Activated CD8-positive, alpha-beta memory T cell treated with anti-CD3 and anti-CD28 coated beads, Interleukin-2, amount 10 ng/mL, durations not matched to agents 7 days and 5 days (primary cell): ENCODE data around the gene CYP4F2. TPM values are rescaled to one million over a fixed set of nuclear protein-coding genes. Genes with fewer than 3 reads are reported as not detected.
"Not testable (repeated sequence)": the region's sequence is repeated elsewhere in the genome, so short reads cannot be mapped to it uniquely, and the experiment has no call there.

ENCODE experiments used
- ATAC-seq: fragments of 150-1000 bp; cut with Tn5 transposase; one replicate; pipeline ENCODE4 v1.10.0; 2021; ENCODE audit warnings: moderate library complexity
- CTCF ChIA-PET: fragments of 350-600 bp; sonication (Branson Sonifier 250); formaldehyde crosslinking; loops from one replicate; lab custom pipeline; 2021; ENCODE audit warnings: antibody characterized with exemption; lab: Charles Lee
- DNase-seq: peaks from one replicate; pipeline ENCODE4 v3.0.0-alpha.2; 2020
- H3K27ac Mint-ChIP-seq: one replicate; pipeline ENCODE4 v1.8.0; 2021; ENCODE audit warnings: mild to moderate bottlenecking, mixed read lengths
- H3K27me3 Mint-ChIP-seq: one replicate; pipeline ENCODE4 v1.8.0; 2021; ENCODE audit warnings: mixed read lengths
- H3K36me3 Mint-ChIP-seq: one replicate; pipeline ENCODE4 v1.8.0; 2021; ENCODE audit warnings: mild to moderate bottlenecking, mixed read lengths
- H3K4me1 Mint-ChIP-seq: one replicate; pipeline ENCODE4 v1.8.0; 2021; ENCODE audit warnings: mixed read lengths
- H3K4me3 Mint-ChIP-seq: one replicate; pipeline ENCODE4 v1.8.0; 2021; ENCODE audit warnings: mild to moderate bottlenecking, moderate library complexity, mixed read lengths
- H3K9me3 Mint-ChIP-seq: one replicate; pipeline ENCODE4 v1.8.0; 2022; ENCODE audit warnings: low read depth, mixed read lengths
- total RNA-seq, 2 experiments: library from RNA; stranded (reverse); gene quantifications; one replicate each; pipeline ENCODE4 v1.2.3, GENCODE V29; 2021

The CYP4F2 gene
- total RNA-seq, 2 experiments from 2014 or later, result not detected

GRCh38 chr19:15836330-15837220, 61.3 kb downstream of the CYP4F2 start:
- Mint-ChIP-seq H3K27me3 (no peaks in the 10 kb centered on the region), H3K9me3 (no peaks in the 10 kb centered on the region), H3K27ac (peak overlapping the region; percentile 98), H3K4me3 (peak overlapping the region; percentile 87), H3K4me1 (peaks cover 17% of the 10 kb centered on the region), H3K36me3 (no peaks in the 10 kb centered on the region)
- CTCF ChIA-PET, result interaction anchor here (1.2 to 1.8 kb wide), 2 partner anchors 33 to 418 kb away, joined by 4 to 5 read pairs; partner anchors contain the start of gene AKAP8L
- ATAC-seq, result peak; percentile 96
- peak; percentile 98 for DNase-seq

- peak; percentile 69 for DNase-seq
- not testable (repeated sequence) for H3K27me3 Mint-ChIP-seq, H3K36me3 Mint-ChIP-seq, H3K9me3 Mint-ChIP-seq
- CTCF ChIA-PET, result interaction anchor here (1.3 kb wide), 1 partner anchor 346 kb away, joined by 3 read pairs; no protein-coding TSS in a partner anchor
- peak; percentile 4 for ATAC-seq
- peak overlapping the region; percentile 98 for H3K27ac Mint-ChIP-seq
- H3K4me3 Mint-ChIP-seq, result peak overlapping the region; percentile 87
- peaks cover 17% of the 10 kb centered on the region for H3K4me1 Mint-ChIP-seq
These were observed 62.1 kb downstream of the CYP4F2 start for GRCh38 chr19:15835565-15836329.

DNA sequence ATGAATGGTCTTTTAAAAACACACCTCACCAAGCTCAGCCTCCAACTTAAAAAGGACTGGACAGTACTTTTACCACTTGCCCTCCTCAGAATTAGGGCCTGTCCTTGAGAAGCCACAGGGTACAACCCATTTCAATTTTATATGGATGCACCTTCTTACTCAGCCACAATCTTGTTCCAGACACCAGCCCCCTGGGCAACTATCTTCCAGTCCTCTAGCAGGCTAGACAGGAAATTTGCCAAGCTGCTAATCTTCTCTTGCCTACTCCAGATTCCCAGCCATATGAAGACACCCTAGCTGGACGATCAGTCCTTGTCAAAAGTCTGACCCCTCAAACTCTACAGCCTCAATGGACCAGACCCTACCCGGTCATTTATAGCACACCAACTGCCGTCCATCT, 63.6 kb downstream of the CYP4F2 start:
- ATAC-seq, H3K27ac Mint-ChIP-seq, H3K36me3 Mint-ChIP-seq, DNase-seq, H3K9me3 Mint-ChIP-seq, H3K4me3 Mint-ChIP-seq, H3K27me3 Mint-ChIP-seq, CTCF ChIA-PET: not testable (repeated sequence)
- peaks cover 17% of the 10 kb centered on the region for H3K4me1 Mint-ChIP-seq

GRCh38 chr19:15831626-15832025, 66.2 kb downstream of the CYP4F2 start:
- CTCF ChIA-PET, result no interaction called here
- H3K9me3 Mint-ChIP-seq, result no peaks in the 10 kb centered on the region
- no peak overlapping the region for H3K27ac Mint-ChIP-seq
- DNase-seq (no peak), ATAC-seq (no peak)
- no peak overlapping the region for H3K4me3 Mint-ChIP-seq
- H3K36me3 Mint-ChIP-seq, result no peaks in the 10 kb centered on the region
- peaks cover 2% of the 10 kb centered on the region for H3K27me3 Mint-ChIP-seq
- H3K4me1 Mint-ChIP-seq, result peaks cover 7% of the 10 kb centered on the region

- Mint-ChIP-seq H3K27me3 (peaks cover 2% of the 10 kb centered on the region), H3K36me3 (no peaks in the 10 kb centered on the region), H3K27ac (no peak overlapping the region), H3K4me3 (no peak overlapping the region), H3K9me3 (no peaks in the 10 kb centered on the region), H3K4me1 (no peaks in the 10 kb centered on the region)
- ATAC-seq (no peak), DNase-seq (no peak)
- CTCF ChIA-PET, result interaction anchor here (0.7 kb wide), 1 partner anchor 17 kb away, joined by 3 read pairs; no protein-coding TSS in a partner anchor
These were observed 68.1 kb downstream of the CYP4F2 start for GRCh38 chr19:15829786-15830185.

GRCh38 chr19:15829306-15829698, 68.6 kb downstream of the CYP4F2 start:
- no peaks in the 10 kb centered on the region for H3K9me3 Mint-ChIP-seq
- DNase-seq, result no peak

DNA sequence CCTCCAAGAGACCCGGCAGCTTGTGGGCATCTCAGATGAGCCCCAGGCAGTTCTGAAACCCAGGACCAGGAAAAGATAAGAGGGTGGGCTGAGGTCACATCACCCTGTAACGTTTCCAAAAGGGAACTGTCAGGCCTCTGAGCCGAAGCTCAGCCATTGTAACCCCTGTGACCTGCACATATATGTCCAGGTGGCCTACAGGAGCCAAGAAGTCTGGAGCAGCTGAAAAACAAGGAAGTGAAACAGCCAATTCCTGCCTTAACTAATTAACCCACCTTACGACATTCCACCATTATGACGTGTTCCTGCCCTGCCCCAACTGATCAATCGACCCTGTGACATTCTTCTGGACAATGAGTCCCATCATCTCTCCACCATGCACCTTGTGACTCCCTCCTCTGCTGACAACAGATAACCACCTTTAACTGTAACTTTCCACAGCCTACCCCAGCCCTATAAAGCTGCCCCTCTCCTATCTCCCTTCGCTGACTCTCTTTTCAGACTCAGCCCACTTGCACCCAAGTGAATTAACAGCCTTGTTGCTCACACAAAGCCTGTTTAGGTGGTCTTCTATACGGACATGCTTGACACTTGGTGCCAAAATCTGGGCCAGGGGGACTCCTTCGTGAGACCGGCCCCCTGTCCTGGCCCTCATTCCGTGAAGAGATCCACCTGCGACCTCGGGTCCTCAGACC, 69.1 kb downstream of the CYP4F2 start:
- H3K9me3 Mint-ChIP-seq, CTCF ChIA-PET, DNase-seq: not testable (repeated sequence)

More at GRCh38 chr19:15829306-15829698, 68.6 kb downstream of the CYP4F2 start:
- H3K27me3 Mint-ChIP-seq, result peaks cover 2% of the 10 kb centered on the region
- no peaks in the 10 kb centered on the region for H3K4me1 Mint-ChIP-seq
- H3K4me3 Mint-ChIP-seq, result no peak overlapping the region
- no peaks in the 10 kb centered on the region for H3K36me3 Mint-ChIP-seq
- H3K27ac Mint-ChIP-seq, result no peak overlapping the region
- CTCF ChIA-PET, result no interaction called here
- ATAC-seq, result no peak

DNA sequence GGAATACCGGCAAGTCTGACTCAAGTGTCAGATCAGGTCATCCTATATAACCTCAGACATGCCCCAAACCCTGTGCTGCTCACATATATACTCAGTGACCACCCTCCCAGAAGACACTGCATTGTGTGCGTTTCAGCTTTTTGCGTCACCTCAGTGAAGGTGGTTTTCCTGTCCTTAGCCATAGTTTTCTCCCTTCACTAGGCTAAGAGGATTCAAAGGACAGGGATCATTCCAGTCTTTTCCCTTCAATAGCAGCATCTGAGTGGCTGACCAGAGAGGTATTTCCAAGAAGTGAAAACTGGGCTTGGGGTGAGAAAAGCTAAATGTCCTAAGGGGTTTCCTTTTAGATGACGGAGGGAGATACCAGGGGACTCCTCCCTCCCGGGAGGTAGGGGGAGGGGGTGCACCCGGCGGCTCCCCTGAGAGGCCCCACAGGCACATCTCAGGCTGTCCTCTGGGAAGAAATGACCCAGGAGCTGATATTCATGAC, 69.7 kb downstream of the CYP4F2 start:
- H3K9me3 Mint-ChIP-seq, result no peaks in the 10 kb centered on the region
- peaks cover 4% of the 10 kb centered on the region for H3K27me3 Mint-ChIP-seq
- H3K4me3 Mint-ChIP-seq, result no peak overlapping the region
- CTCF ChIA-PET, result no interaction called here
- DNase-seq (no peak), ATAC-seq (no peak)
- no peak overlapping the region for H3K27ac Mint-ChIP-seq
- no peaks in the 10 kb centered on the region for H3K4me1 Mint-ChIP-seq
- no peaks in the 10 kb centered on the region for H3K36me3 Mint-ChIP-seq

More for the DNA sequence above, 69.1 kb downstream of the CYP4F2 start:
- H3K4me3 Mint-ChIP-seq, ATAC-seq, H3K4me1 Mint-ChIP-seq, H3K27ac Mint-ChIP-seq, H3K27me3 Mint-ChIP-seq, H3K36me3 Mint-ChIP-seq: not testable (repeated sequence)

Other genes starting within 250 kb of the CYP4F2 start
- under 1 TPM in 1 of 2 experiments, not detected in 1; 0.19 TPM for gene CYP4F12, start 225.0 kb downstream of the CYP4F2 start, total RNA-seq
- gene OR10H2, start 170.1 kb downstream of the CYP4F2 start, total RNA-seq, result not detected
- gene OR10H3, start 160.1 kb downstream of the CYP4F2 start, total RNA-seq, result not detected
- gene OR10H5, start 110.4 kb downstream of the CYP4F2 start, total RNA-seq, result not detected
- gene OR10H1, start 82.4 kb downstream of the CYP4F2 start, total RNA-seq, result not detected
- not detected for gene CYP4F11, start 36.5 kb upstream of the CYP4F2 start, total RNA-seq
- not detected for gene OR10H4, start 50.9 kb upstream of the CYP4F2 start, total RNA-seq
- 100 to 1,000 TPM; 491 to 493 TPM for gene TPM4, start 178.4 kb upstream of the CYP4F2 start, total RNA-seq
- 100 to 1,000 TPM; 204 to 271 TPM for gene RAB8A, start 213.8 kb upstream of the CYP4F2 start, total RNA-seq
- gene HSH2D, start 245.6 kb upstream of the CYP4F2 start, total RNA-seq, result 100 to 1,000 TPM; 181 to 199 TPM